GM21390 (cell line): ENCODE results near the gene TEX52.

ENCODE experiments used
- ATAC-seq: cut with Tn5 transposase; IDR thresholded peaks from one replicate; pipeline ENCODE4 v1.9.1; 2021; ENCODE audit not compliant: unreplicated experiment

Gene TEX52

GRCh38 chr12:2833810-2834209 is 23.0 kb downstream of the TEX52 start:
- ATAC-seq = no peak

- no peak for ATAC-seq
Measured at GRCh38 chr12:2833327-2833726, 23.5 kb downstream of the TEX52 start.

GRCh38 chr12:2832550-2833127 is 24.2 kb downstream of the TEX52 start:
- ATAC-seq = no peak

- ATAC-seq = no peak
Measured at GRCh38 chr12:2829275-2829674, 27.6 kb downstream of the TEX52 start.

GRCh38 chr12:2826721-2827515 is 29.9 kb downstream of the TEX52 start:
- no peak for ATAC-seq

GRCh38 chr12:2826036-2826435 is 30.8 kb downstream of the TEX52 start:
- ATAC-seq = no peak

- no peak for ATAC-seq
Measured at GRCh38 chr12:2825132-2825531, 31.7 kb downstream of the TEX52 start.

- ATAC-seq = no peak
Measured at GRCh38 chr12:2824541-2824940, 32.3 kb downstream of the TEX52 start.

GRCh38 chr12:2823483-2823882 is 33.4 kb downstream of the TEX52 start:
- ATAC-seq = no peak

GRCh38 chr12:2820432-2820831 is 36.4 kb downstream of the TEX52 start:
- ATAC-seq = no peak

- ATAC-seq = no peak
Measured at GRCh38 chr12:2819810-2820209, 37.0 kb downstream of the TEX52 start.

GRCh38 chr12:2813214-2814185 is 43.3 kb downstream of the TEX52 start:
- ATAC-seq = peak; percentile 32

- peak; percentile 96 for ATAC-seq
Measured at GRCh38 chr12:2812290-2813213, 44.3 kb downstream of the TEX52 start, which contains the start of gene ITFG2. ITFG2 (plus strand) TSS chr12:2812668; CDS start chr12:2812761, 93 bp downstream.

- ATAC-seq = no peak
Measured at GRCh38 chr12:2811801-2812200, 45.0 kb downstream of the TEX52 start.

- ATAC-seq = no peak
Measured at GRCh38 chr12:2806700-2807099, 50.1 kb downstream of the TEX52 start.

GRCh38 chr12:2805143-2805520 is 51.7 kb downstream of the TEX52 start:
- no peak for ATAC-seq

- no peak for ATAC-seq
Measured at GRCh38 chr12:2804393-2805142, 52.3 kb downstream of the TEX52 start.

- no peak for ATAC-seq
Measured at GRCh38 chr12:2803635-2804392, 53.0 kb downstream of the TEX52 start.
